DMS79 treated with DMSO at 0.1 percent for 48 hours (cell line): ENCODE measurements around the gene RASL11B.

ENCODE experiments used
- DNase-seq: peaks from one replicate; lab custom pipeline; 2025; lab: John Stamatoyannopoulos, UW

RASL11B gene

GRCh38 chr4:52843351-52843750 lies 18.8 kb upstream of the RASL11B start:
- no peak for DNase-seq

- DNase-seq, result no peak
Observed at GRCh38 chr4:52843958-52844357, 18.2 kb upstream of the RASL11B start.

GRCh38 chr4:52844596-52844995 lies 17.5 kb upstream of the RASL11B start:
- no peak for DNase-seq

GRCh38 chr4:52846502-52846901 lies 15.6 kb upstream of the RASL11B start:
- no peak for DNase-seq

- DNase-seq, result no peak
Observed at GRCh38 chr4:52848254-52848653, 13.9 kb upstream of the RASL11B start.

GRCh38 chr4:52850406-52851124 lies 11.6 kb upstream of the RASL11B start:
- no peak for DNase-seq

- no peak for DNase-seq
Observed at GRCh38 chr4:52852041-52852440, 10.1 kb upstream of the RASL11B start.

GRCh38 chr4:52852711-52853110 lies 9.4 kb upstream of the RASL11B start:
- DNase-seq, result no peak

- no peak for DNase-seq
Observed at GRCh38 chr4:52853351-52853750, 8.8 kb upstream of the RASL11B start.

GRCh38 chr4:52856801-52857200 lies 5.3 kb upstream of the RASL11B start:
- no peak for DNase-seq

- no peak for DNase-seq
Observed at GRCh38 chr4:52860361-52860760, 1.8 kb upstream of the RASL11B start.

- DNase-seq, result peak; percentile 13
Observed at GRCh38 chr4:52861171-52861823, 820 bp upstream of the RASL11B start.

- no peak for DNase-seq
Observed at GRCh38 chr4:52862639-52863161, 583 bp downstream of the RASL11B start.

GRCh38 chr4:52863324-52863723 lies 1.2 kb downstream of the RASL11B start:
- peak; percentile 41 for DNase-seq

GRCh38 chr4:52864793-52865192 lies 2.7 kb downstream of the RASL11B start:
- peak; percentile 95 for DNase-seq

- no peak for DNase-seq
Observed at GRCh38 chr4:52865300-52865699, 3.2 kb downstream of the RASL11B start.

- DNase-seq, result no peak
Observed at GRCh38 chr4:52866734-52867133, 4.6 kb downstream of the RASL11B start.

GRCh38 chr4:52867163-52867562 lies 5.0 kb downstream of the RASL11B start:
- DNase-seq, result no peak

GRCh38 chr4:52868133-52868532 lies 6.0 kb downstream of the RASL11B start:
- DNase-seq, result peak; percentile 76

- peak; percentile 69 for DNase-seq
Observed at GRCh38 chr4:52869196-52869595, 7.1 kb downstream of the RASL11B start.

GRCh38 chr4:52869656-52870055 lies 7.5 kb downstream of the RASL11B start:
- DNase-seq, result no peak

GRCh38 chr4:52870225-52870624 lies 8.1 kb downstream of the RASL11B start:
- peak; percentile 77 for DNase-seq

- no peak for DNase-seq
Observed at GRCh38 chr4:52873191-52873590, 11.1 kb downstream of the RASL11B start.
